ENCODE measurements around the gene EFNB3. TPM values are rescaled to one million over a fixed set of nuclear protein-coding genes. Genes with fewer than 3 reads are reported as not detected.

The EFNB3 gene
- polyA plus RNA-seq, 1 donor from 2014 or later: not detected

- H3K9me3 Mint-ChIP-seq: no peaks in the 10 kb centered on the region
- no peak overlapping the region for H3K4me3 Mint-ChIP-seq
- no peak overlapping the region for H3K27ac Mint-ChIP-seq
- H3K4me1 Mint-ChIP-seq: peaks cover 6 to 11% (median 9%) of the 10 kb centered on the region in 3 donors
- H3K36me3 Mint-ChIP-seq: peaks cover 1% of the 10 kb centered on the region
- peaks cover 38% of the 10 kb centered on the region for H3K27me3 Mint-ChIP-seq
Measured at GRCh38 chr17:7721612-7722011, 16.6 kb downstream of the EFNB3 start.

- H3K27ac Mint-ChIP-seq: peak overlapping the region in 1 of 3 donors; percentile 51
- no peaks in the 10 kb centered on the region for H3K36me3 Mint-ChIP-seq
- H3K4me1 Mint-ChIP-seq: peaks cover 4 to 7% (median 6%) of the 10 kb centered on the region in 3 donors
- H3K9me3 Mint-ChIP-seq: no peaks in the 10 kb centered on the region
- H3K4me3 Mint-ChIP-seq: no peak overlapping the region
- peaks cover 8% of the 10 kb centered on the region for H3K27me3 Mint-ChIP-seq
Measured at GRCh38 chr17:7727886-7728285, 22.9 kb downstream of the EFNB3 start.

DNA sequence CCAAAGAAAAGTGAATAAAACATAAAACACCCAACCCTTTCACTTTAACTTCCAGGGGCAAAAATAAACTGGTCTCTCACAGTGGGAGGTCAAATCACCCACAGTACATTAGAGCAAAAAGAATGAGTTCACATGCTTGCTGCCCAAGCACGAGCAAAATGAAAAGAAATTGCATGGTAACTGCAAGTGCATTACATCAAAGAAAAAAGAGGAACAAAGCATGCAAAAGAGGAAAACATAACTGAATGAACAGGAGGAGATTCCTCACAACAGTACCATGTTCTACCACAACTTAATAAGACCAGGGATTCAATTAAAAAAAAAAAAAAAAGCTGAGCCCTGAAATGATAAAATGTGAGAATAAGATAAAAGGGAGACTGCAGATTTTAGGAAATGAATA is 24.8 kb downstream of the EFNB3 start:
- no peak overlapping the region for H3K27ac Mint-ChIP-seq
- no peaks in the 10 kb centered on the region for H3K36me3 Mint-ChIP-seq
- no peak overlapping the region for H3K4me3 Mint-ChIP-seq
- peaks cover 4 to 7% (median 6%) of the 10 kb centered on the region in 3 donors for H3K4me1 Mint-ChIP-seq
- no peaks in the 10 kb centered on the region for H3K9me3 Mint-ChIP-seq
- peaks cover 8% of the 10 kb centered on the region for H3K27me3 Mint-ChIP-seq

DNA sequence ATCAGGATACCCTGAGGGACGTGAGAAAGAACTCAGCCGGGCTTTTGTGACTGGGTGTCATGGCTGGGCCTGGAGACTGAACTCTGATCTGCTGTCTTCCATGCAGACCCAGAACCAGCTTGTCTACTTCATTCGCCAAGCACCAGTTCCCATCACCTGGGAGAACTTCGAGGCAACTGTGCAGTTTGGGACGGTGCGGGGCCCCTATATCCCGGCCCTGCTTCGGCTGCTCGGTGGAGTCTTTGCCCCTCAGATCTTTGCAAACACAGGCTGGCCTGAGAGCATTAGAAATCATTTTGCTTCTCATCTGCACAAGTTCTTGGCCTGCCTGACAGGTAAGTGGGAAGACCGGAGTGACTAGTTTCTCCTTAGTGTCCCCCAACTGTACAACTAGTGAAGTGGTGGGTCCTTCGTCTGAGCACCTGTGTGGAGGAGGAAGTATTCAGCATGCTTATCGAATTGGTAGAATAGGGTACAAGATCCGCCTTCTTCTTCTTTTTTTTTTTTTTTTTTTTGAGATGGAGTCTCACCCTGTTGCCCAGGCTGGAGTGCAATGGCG is 28.1 kb downstream of the EFNB3 start:
- H3K27ac Mint-ChIP-seq: no peak overlapping the region
- H3K4me1 Mint-ChIP-seq: peaks cover 4 to 7% (median 6%) of the 10 kb centered on the region in 3 donors
- H3K36me3 Mint-ChIP-seq: no peaks in the 10 kb centered on the region
- no peak overlapping the region for H3K4me3 Mint-ChIP-seq
- H3K9me3 Mint-ChIP-seq: no peaks in the 10 kb centered on the region
- peaks cover 5% of the 10 kb centered on the region for H3K27me3 Mint-ChIP-seq

GRCh38 chr17:7737601-7738000 is 32.6 kb downstream of the EFNB3 start:
- Mint-ChIP-seq H3K27ac (no peak overlapping the region), H3K4me1 (peaks cover 0 to 1% (median 0%) of the 10 kb centered on the region in 3 donors), H3K36me3 (no peaks in the 10 kb centered on the region), H3K4me3 (no peak overlapping the region), H3K9me3 (no peaks in the 10 kb centered on the region), H3K27me3 (peaks cover 5% of the 10 kb centered on the region)

DNA sequence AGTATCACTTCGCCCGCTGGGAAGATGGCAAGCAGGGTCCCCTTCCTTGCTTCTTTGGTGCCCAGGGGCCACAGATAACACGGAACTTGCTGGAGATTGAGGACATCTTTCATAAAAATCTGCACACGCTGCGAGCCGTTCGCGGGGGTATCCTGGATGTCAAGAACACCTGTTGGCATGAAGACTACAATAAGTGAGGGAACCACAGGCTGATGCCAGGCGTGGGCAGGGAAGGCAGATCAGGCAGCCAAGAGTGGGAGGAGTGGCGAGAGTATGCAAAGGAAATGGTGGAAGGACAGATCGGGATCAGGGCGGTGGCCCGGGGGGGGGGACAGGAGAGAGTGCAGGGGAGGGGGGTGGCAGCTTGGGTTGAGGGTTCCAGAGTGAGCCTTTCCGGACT is 34.7 kb downstream of the EFNB3 start:
- Mint-ChIP-seq H3K36me3 (peaks cover 4% of the 10 kb centered on the region), H3K27ac (no peak overlapping the region), H3K4me1 (peaks cover 0 to 1% (median 0%) of the 10 kb centered on the region in 3 donors), H3K27me3 (peaks cover 9% of the 10 kb centered on the region), H3K9me3 (no peaks in the 10 kb centered on the region), H3K4me3 (no peak overlapping the region)

DNA sequence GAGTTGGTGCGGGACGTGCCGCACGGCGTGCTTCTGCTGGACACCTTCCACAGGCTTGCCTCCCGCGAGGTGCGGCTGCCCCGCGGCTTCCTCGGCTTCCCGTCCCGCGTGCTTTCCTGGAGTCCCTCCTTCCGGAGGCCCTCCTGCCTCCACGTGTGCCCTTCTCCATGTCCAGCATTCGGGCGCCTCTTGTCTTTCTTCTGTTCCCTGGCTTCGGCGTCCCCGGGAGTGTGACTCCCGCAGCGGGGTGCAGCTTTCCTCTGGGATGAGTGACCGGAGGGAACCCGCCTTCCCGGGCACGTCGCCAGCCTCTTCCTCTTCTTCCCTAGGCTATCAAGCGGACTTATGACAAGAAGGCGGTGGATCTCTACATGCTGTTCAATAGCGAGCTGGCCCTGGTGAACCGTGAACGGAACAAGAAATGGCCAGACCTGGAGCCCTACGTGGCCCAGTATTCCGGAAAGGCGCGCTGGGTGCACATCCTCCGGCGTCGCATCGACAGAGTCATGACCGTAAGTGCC is 35.5 kb downstream of the EFNB3 start:
- Mint-ChIP-seq H3K27ac (peak overlapping the region in 1 of 3 donors; percentile 78), H3K9me3 (no peaks in the 10 kb centered on the region), H3K4me3 (no peak overlapping the region), H3K4me1 (peaks cover 0 to 1% (median 0%) of the 10 kb centered on the region in 3 donors), H3K36me3 (peaks cover 4% of the 10 kb centered on the region), H3K27me3 (peaks cover 9% of the 10 kb centered on the region)

- peaks cover 4% of the 10 kb centered on the region for H3K36me3 Mint-ChIP-seq
- peaks cover 11% of the 10 kb centered on the region for H3K27me3 Mint-ChIP-seq
- no peak overlapping the region for H3K27ac Mint-ChIP-seq
- no peaks in the 10 kb centered on the region for H3K9me3 Mint-ChIP-seq
- no peak overlapping the region for H3K4me3 Mint-ChIP-seq
- H3K4me1 Mint-ChIP-seq: peaks cover 0 to 1% (median 0%) of the 10 kb centered on the region in 3 donors
Measured at GRCh38 chr17:7742729-7743128, 37.7 kb downstream of the EFNB3 start.

GRCh38 chr17:7744416-7744815 is 39.4 kb downstream of the EFNB3 start:
- Mint-ChIP-seq H3K27ac (no peak overlapping the region), H3K4me3 (no peak overlapping the region), H3K9me3 (no peaks in the 10 kb centered on the region), H3K27me3 (peaks cover 11% of the 10 kb centered on the region), H3K4me1 (peaks cover 0 to 1% (median 0%) of the 10 kb centered on the region in 3 donors), H3K36me3 (peaks cover 4% of the 10 kb centered on the region)

DNA sequence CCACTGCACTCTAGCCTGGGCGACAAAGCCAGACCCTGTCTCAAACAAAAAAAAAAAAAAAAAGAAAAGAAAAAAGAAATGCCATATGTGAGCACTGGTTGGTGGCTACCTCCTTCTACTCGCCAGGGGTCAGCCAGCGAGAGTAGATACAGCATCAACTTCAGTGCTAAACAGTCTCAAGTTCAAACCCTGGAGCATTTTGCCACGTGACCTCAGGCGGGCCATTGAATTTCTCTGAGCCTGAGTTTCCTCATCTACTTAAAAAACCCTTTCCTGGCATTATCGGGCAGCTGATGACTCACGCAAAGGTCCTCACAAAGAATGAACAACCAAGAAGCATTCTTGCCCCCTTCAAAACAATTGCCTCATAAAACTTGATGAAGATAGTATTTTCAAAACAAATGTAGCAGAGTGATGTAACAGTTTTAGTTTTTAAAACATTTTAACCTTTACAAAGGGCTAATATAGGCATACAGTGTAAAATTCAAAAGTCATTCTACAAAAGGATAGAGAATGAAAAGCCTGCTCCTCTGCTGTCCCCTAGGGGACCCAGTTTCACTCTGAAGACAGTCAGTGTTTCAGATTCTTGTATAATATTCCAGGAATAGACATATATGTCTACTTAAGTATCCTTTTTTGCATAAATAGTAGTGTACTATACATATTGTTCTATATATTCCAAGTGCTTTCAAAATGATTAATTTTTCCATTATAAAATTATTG is 40.9 kb downstream of the EFNB3 start:
- Mint-ChIP-seq H3K9me3 (peaks cover 0 to 5% (median 4%) of the 10 kb centered on the region in 3 donors), H3K27me3 (peaks cover 8% of the 10 kb centered on the region), H3K4me3 (no peak overlapping the region), H3K36me3 (peaks cover 4% of the 10 kb centered on the region), H3K4me1 (peaks cover 0 to 1% (median 0%) of the 10 kb centered on the region in 3 donors), H3K27ac (no peak overlapping the region)

GRCh38 chr17:7747635-7748071 is 42.7 kb downstream of the EFNB3 start:
- Mint-ChIP-seq H3K27me3 (peaks cover 8% of the 10 kb centered on the region), H3K4me1 (no peaks in the 10 kb centered on the region), H3K9me3 (peaks cover 0 to 5% (median 4%) of the 10 kb centered on the region in 3 donors), H3K4me3 (no peak overlapping the region), H3K36me3 (peaks cover 5% of the 10 kb centered on the region), H3K27ac (peak overlapping the region in 1 of 3 donors; percentile 53)

DNA sequence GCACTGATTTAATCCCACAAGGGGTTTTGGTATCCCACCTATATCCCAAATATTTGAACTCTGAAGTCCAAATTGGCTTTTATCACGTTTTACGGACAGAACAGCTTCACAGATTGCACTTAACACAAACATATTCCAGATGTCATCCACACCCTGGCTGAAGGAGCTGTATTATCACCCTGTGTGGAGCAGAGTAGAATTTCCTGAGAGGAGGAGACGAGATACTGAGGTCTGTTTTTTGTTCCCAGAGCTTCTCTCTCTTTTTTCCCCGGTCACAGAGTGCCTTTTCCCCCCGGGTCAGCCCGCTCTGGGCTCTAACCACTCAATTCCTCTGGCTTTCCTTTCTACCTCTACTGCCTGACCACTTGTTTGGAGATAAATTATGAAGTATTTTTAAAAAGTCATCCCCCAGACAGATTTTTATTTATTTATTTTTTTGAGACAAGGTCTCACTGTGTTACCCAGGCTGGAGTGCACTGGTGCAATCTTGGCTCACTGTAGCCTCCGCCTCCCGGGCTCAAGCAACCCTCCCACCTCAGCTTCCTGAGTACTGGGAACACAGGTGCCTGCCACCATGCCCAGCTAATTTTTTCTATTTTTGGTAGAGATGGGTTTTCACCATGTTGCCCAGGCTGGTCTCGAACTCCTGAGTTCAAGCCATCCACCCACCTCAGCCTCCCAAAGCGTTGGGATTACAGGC is 43.2 kb downstream of the EFNB3 start:
- H3K27me3 Mint-ChIP-seq: peaks cover 8% of the 10 kb centered on the region
- peaks cover 5% of the 10 kb centered on the region for H3K36me3 Mint-ChIP-seq
- H3K27ac Mint-ChIP-seq: peak overlapping the region in 1 of 3 donors; percentile 53
- no peaks in the 10 kb centered on the region for H3K4me1 Mint-ChIP-seq
- H3K4me3 Mint-ChIP-seq: no peak overlapping the region
- peaks cover 0 to 5% (median 4%) of the 10 kb centered on the region in 3 donors for H3K9me3 Mint-ChIP-seq

DNA sequence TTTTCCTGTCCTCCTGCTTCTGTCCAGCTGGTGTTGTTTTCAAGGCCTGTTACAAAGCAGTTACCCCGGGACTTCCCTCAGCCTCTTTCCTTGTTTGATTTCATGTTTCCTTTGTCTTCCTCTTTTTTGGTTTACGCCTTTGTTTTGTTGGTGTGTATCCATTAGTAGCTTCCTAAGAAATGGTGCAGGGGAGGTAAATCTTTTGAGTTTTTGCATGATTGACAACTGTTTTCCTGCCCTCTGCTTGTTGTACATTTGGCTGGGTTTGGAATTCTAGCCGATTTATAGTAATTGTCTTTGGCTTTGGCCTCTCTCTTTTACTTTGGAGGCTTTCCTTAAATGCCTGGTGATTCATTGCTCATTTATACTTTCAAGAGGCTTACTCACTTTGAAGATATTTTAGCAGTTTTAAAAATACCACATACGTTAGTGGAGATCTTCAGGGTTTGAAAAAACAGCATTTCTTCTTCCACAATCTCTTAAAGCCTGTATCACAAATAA is 45.4 kb downstream of the EFNB3 start:
- H3K4me3 Mint-ChIP-seq: no peak overlapping the region
- peaks cover 9% of the 10 kb centered on the region for H3K27me3 Mint-ChIP-seq
- no peaks in the 10 kb centered on the region for H3K4me1 Mint-ChIP-seq
- H3K27ac Mint-ChIP-seq: no peak overlapping the region
- H3K36me3 Mint-ChIP-seq: peaks cover 1% of the 10 kb centered on the region
- H3K9me3 Mint-ChIP-seq: peaks cover 0 to 5% (median 4%) of the 10 kb centered on the region in 3 donors

- H3K36me3 Mint-ChIP-seq: peaks cover 1% of the 10 kb centered on the region
- peaks cover 8% of the 10 kb centered on the region for H3K27me3 Mint-ChIP-seq
- H3K9me3 Mint-ChIP-seq: peaks cover 0 to 5% (median 4%) of the 10 kb centered on the region in 3 donors
- H3K4me3 Mint-ChIP-seq: no peak overlapping the region
- no peak overlapping the region for H3K27ac Mint-ChIP-seq
- H3K4me1 Mint-ChIP-seq: no peaks in the 10 kb centered on the region
Measured at GRCh38 chr17:7754656-7755055, 49.7 kb downstream of the EFNB3 start.

Data from IgD-negative memory B cell (primary cell).